ENCODE data around the gene MKNK1.

DNA sequence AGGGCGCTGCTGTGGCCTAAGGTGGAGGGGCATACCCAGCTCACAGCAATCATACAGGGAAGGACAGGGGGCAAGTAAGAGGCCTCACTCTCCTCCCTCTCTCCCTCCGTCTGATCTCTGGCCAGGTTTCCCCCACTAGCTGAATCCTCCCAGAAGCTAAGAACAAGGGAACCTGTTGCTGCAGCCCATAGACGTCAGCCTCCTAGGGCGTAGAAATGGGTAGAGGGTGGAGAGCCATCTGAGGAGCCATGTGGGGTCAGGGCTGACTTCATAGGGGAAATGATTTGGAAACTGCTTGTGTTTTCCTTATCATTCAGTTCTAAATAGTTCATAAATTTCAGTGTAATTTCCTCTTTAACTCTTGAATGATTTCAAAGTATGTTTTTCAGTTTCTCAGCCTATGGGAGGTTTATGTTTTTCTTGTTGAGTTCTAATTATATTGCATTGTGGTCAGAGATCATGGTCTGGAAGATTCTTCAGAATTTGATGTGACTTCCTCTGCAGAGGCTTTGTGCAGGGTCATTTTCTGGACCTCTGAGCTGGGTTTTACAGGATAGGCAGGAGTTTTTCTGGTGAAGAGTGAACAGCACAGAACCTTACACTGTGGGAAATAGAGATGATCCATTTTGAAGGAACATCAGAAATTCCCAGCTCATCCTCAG, 14.8 kb upstream of the MKNK1 start:
- TF ChIP-seq, protein P1, sequence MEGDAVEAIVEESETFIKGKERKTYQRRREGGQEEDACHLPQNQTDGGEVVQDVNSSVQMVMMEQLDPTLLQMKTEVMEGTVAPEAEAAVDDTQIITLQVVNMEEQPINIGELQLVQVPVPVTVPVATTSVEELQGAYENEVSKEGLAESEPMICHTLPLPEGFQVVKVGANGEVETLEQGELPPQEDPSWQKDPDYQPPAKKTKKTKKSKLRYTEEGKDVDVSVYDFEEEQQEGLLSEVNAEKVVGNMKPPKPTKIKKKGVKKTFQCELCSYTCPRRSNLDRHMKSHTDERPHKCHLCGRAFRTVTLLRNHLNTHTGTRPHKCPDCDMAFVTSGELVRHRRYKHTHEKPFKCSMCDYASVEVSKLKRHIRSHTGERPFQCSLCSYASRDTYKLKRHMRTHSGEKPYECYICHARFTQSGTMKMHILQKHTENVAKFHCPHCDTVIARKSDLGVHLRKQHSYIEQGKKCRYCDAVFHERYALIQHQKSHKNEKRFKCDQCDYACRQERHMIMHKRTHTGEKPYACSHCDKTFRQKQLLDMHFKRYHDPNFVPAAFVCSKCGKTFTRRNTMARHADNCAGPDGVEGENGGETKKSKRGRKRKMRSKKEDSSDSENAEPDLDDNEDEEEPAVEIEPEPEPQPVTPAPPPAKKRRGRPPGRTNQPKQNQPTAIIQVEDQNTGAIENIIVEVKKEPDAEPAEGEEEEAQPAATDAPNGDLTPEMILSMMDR (tag by site-specific recombination; IDR thresholded peaks at IDR 0.05): no peak
- TF ChIP-seq ZNF23 (tag by site-specific recombination; IDR thresholded peaks at IDR 0.05; ENCODE audit: borderline replicate concordance) (no peak), MYNN (tag by site-specific recombination; IDR thresholded peaks at IDR 0.05; ENCODE audit: borderline replicate concordance) (no peak), ZEB2 (tag by site-specific recombination; IDR thresholded peaks at IDR 0.05) (no peak), ZNF10 (tag by site-specific recombination; IDR thresholded peaks at IDR 0.05) (no peak)

Measured in HEK293 (cell line).